Measurements from ENCODE around the gene PITPNC1.

GRCh38 chr17:67506966-67507365, 129.9 kb downstream of the PITPNC1 start:
- TF ChIP-seq CTCF (IDR thresholded peaks at IDR 0.05; ENCODE audit: low read length) (no peak), EZH2 (optimal IDR thresholded peaks at IDR 0.05; ENCODE audit: low read depth, low read length) (no peak)
